GM21528 (cell line): ENCODE results near the gene NLGN4X.

Experiments
- ATAC-seq: cut with Tn5 transposase; IDR thresholded peaks from one replicate; pipeline ENCODE4 v1.9.1; 2021; ENCODE audit warnings: mild to moderate bottlenecking, moderate library complexity; ENCODE audit not compliant: unreplicated experiment, low FRiP score

The NLGN4X gene

DNA sequence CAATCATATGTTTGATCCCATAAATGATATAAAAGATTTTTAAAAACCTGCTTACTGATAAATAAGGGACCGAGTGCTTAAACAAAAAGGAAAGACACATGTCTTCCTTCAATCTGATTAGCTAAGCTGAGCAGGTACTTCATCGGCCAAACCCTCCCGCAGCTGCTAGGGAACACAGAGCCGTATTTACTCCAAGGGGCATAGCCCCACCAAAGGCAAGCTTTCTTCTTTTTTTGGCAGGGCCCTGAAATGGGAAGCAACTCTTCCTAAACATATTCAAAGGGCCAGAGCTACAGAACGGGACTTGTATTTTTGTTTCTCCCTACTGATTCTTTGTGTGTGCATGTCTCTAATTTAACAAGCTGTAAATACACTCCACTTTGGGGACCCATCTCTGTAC lies 337.3 kb downstream of the NLGN4X start:
- ATAC-seq = no peak

DNA sequence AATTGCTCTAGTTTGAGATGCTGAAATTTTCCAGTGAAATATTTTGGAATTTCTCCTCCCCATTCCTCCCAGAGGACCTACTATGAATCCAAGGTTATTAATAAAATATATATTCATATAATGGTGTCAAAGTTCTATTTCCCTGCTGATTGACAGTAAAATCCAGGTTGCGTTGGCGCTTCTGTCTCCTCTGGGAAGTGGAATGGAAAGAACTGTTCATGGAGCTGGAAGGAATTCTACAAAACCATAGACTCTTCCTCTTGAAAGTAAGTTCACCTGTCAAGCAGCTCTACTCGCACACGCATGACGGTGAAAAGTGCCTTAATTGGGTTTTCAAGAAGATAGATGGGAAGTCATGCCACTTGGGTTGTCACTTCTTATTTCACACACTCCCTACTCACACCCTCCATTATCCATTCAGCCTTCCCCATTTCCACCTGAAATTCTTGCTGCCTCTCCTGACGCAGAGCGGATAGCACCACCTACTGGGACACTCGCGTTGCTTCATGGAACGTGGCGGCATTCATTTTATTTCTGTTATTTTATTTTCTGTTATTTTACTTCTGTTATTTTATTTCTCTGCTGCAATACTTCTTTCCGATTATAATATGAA lies 351.6 kb downstream of the NLGN4X start:
- ATAC-seq = no peak

DNA sequence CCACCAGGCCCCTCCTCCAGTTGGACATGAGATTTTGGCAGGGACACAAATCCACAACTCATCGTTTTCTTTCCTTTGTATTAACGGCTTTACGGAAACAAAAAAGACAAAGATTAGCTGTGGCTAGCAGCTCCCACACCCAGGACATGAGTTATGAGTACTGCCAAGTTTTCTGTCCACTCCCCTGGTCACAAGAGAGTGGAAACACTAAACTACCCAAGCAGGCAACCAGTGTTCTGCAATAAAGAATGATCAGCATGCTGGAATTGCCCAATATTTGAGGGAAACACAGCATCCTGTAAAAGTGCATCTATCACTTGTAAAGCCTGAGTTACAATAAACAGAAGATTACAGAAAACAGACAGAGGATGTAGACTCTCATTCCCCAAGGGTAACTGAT lies 358.4 kb downstream of the NLGN4X start:
- no peak for ATAC-seq

DNA sequence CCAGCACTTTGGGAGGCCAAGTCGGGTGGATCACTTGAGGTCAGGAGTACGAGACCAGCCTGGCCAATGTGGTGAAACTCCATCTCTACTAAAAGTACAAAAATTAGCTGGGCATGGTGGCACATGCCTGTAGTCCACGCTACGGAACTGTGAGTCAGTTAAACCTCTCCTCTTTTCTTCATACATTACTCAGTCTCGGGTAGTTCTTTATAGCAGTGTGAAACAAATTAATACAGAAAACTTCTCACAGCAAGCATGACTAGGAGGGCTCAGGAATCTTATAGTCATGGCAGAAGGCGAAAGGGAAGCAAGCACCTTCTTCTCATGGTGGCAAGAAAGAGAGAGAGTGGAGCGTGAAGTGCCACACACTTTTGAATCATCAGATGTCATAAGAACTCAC lies 358.9 kb downstream of the NLGN4X start:
- no peak for ATAC-seq

DNA sequence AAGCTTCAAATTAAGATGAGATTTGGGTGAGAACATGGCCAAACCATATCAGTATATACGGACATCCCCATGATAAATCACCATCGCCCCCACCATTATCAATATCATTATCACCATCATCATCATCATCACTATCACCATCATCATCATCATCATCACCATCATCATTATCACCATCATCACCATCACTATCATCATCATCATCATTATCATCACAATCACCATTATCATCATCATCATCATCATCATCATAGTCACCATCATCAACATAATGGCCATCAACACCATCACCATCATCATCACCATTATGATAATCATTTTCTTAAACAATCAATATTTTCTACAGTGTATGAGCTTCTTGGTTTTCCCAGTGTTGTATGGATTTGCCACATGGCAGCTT lies 360.9 kb downstream of the NLGN4X start:
- ATAC-seq = no peak

DNA sequence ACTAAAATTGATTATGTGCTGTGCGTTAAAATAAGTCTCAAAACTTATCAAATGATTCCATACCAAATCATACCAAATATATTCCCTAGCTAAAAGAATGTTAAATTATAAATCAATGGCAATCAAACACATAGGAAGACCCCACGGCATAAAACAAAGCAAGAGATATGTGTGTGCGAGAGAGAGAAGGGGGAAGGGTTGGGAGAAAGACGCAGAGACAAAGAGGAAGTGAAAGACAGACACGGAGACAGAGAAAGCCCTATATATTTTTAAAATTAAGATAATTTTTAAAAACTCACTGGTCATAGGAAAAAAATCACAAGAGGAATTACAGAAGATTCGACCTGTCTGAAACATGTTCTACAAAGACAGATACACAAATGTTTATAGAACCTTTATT lies 371.4 kb downstream of the NLGN4X start:
- ATAC-seq = no peak

DNA sequence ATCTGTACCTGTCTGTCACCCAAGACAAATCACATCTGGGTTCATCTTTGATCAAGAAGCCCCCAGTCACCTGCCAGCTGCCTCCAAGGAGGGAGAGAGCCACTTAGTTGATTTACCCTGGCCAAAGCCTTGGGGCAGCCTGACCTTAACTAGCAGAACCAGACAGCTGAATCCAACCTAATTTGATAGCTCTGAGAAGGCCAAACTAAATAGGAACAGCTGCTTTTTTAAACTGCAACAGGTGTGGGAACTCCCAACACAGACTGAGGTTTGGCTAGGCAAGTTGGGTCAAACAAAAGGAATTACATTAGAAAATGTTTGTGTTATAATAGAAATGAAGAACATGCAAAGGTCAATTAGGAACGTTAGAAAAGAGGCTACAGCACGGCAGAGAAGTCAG lies 375.7 kb downstream of the NLGN4X start:
- no peak for ATAC-seq

DNA sequence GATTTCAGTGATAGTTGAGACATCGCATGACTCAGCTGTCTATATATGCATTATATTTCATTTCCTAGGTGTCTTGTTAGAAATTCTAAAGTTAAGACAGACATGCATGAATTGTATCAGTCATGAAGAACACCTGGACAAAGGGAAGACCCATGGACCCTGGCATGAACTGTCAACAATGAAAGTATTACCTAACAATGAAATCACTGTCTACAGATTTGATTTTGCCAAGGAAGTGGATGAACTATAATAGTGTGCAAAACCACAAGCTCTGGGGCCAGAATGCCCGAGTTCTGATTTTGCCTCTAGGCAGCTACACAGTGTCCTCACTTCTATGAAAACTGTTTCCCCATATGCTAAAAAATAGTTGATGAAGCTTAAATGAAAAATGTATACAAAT lies 386.1 kb downstream of the NLGN4X start:
- ATAC-seq = no peak
